GM10266 (cell line): ENCODE results near the gene ITGB5.
"Not testable (repeated sequence)": the region's sequence is repeated elsewhere in the genome, so short reads cannot be mapped to it uniquely, and the experiment has no call there.

ENCODE experiments used
- DNase-seq: peaks from one replicate; pipeline ENCODE4 v3.0.0; 2012; ENCODE audit errors: extremely low spot score
- TF ChIP-seq, protein P1 (sequence below): IDR thresholded peaks from 2 replicates; pipeline ENCODE4 v1.5.1; 2012; ENCODE audit warnings: mild to moderate bottlenecking, low read depth; ENCODE audit not compliant: control insufficient read depth, insufficient read depth; ENCODE audit errors: missing control alignments

ITGB5 gene

DNA sequence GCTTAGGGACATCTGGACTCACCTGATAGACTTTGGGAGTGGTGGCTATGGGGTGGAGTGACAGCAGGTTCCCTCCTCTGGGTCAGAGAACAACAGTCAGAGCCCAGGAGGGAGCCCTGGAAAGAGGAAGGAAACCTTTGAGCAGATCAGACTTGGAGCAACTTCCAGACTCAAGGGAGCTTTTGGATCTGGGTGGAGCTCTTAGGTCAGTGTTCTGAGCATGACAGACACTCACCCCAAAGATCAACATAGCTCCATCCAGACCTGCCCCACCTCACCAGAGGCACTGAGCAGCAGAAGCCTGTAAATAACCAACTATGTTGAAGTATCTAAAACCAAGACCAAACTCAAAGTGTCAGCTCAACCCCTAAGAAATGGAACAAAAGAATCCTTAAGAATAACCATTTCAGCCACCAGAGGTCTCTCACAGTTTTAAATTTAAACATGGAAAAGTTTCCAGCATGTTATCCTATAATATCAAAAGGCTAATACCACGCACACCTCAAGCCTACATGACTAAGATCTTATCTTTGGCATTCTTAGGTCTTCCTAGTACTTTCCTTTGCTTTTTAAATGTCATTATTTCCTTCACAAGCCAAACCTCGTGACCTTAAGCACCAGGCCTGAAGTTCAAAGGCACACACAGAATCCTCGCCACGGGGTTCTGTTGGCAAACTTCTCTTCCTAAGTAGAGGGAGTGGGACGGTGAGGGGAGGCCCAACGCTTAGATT lies 100.5 kb downstream of the ITGB5 start:
- DNase-seq = no peak
- TF ChIP-seq, protein P1, sequence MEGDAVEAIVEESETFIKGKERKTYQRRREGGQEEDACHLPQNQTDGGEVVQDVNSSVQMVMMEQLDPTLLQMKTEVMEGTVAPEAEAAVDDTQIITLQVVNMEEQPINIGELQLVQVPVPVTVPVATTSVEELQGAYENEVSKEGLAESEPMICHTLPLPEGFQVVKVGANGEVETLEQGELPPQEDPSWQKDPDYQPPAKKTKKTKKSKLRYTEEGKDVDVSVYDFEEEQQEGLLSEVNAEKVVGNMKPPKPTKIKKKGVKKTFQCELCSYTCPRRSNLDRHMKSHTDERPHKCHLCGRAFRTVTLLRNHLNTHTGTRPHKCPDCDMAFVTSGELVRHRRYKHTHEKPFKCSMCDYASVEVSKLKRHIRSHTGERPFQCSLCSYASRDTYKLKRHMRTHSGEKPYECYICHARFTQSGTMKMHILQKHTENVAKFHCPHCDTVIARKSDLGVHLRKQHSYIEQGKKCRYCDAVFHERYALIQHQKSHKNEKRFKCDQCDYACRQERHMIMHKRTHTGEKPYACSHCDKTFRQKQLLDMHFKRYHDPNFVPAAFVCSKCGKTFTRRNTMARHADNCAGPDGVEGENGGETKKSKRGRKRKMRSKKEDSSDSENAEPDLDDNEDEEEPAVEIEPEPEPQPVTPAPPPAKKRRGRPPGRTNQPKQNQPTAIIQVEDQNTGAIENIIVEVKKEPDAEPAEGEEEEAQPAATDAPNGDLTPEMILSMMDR = no peak

DNA sequence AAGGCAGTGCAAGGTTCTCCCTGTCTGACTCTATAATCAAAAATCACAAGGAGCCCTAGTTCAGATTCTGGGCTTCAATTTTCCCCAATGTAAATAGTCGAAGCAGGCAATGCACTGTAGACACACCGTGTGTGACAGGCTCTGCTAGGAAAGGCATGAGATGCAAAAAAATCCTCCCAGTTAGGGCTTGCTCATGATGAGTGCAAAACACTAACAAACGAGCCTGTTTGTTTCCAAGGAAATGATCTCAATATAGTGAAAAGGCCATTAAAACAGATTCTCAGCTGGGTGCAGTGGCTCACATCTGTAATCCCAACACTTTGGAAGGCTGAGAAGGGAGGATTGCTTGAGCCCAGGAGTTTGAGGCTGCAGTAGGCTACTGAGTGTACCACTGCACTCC lies 101.2 kb downstream of the ITGB5 start:
- no peak for DNase-seq
- TF ChIP-seq, protein P1 = no peak

DNA sequence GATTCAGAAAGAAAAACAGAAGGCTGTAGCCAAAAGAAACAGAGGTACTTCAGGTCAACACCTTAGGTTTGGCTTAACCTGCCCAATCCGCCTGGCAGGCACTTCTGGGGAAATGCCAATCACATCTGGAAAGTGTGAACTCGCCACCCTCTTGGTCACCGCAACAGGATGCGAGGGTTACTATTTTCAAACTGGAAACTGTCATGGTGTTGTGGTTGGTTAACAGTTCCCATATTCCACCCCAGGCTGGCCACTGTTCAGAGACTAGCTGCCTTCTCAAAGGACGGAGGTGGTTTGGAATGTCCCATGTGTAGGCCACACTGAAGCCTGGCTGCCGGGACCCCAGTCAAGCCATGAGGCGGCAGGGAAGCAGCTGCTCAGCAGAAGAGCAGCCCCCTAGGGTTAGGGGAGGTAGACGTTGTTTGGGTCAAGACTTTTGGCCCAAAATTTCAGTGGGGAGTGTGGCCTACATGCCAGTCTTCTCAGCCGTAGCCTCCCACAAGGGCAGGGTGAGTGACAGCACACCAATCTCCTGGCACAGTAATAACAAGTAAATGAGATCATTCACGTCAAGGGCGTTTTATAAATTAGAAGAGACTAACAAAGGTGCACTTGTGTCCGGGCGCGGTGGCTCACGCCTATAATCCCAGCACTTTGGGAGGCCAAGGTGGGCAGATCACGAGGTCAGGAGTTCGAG lies 102.3 kb downstream of the ITGB5 start:
- no peak for DNase-seq
- TF ChIP-seq, protein P1 = no peak

DNA sequence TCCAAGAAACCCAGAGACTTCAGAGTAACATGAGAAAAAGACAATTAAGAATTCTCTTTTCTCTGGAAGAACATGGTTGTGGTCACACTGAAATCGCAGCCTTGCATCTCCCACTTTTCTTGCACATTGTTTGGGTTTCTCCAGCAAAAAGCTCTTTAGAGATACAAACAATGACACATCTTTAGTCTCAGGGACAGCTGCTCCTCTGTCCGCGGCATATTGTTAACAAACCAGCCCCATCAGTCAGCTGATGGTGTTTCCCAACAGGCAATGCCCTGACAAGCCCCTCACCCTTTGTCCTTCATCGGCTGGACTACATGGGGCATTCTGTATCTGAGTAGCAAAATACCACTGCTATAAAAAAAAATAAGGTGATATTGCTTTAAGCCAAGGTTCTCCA lies 103.5 kb downstream of the ITGB5 start:
- TF ChIP-seq, protein P1 = no peak
- no peak for DNase-seq

DNA sequence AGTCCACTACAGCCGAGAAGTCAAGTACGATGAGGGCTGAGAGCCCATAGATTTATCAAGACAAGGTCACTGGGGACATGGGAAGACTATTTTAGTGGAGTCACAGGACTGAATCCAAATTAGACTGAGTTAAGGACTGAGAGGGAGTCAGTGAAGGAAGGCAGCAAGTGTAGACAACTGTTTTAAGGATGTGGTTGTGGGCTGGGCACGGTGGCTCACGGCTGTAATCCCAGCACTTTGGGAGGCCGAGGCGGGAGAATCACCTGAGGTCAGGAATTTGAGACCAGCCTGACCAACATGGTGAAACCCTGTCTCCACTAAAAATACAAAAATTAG lies 104.8 kb downstream of the ITGB5 start:
- not testable (repeated sequence) for DNase-seq

DNA sequence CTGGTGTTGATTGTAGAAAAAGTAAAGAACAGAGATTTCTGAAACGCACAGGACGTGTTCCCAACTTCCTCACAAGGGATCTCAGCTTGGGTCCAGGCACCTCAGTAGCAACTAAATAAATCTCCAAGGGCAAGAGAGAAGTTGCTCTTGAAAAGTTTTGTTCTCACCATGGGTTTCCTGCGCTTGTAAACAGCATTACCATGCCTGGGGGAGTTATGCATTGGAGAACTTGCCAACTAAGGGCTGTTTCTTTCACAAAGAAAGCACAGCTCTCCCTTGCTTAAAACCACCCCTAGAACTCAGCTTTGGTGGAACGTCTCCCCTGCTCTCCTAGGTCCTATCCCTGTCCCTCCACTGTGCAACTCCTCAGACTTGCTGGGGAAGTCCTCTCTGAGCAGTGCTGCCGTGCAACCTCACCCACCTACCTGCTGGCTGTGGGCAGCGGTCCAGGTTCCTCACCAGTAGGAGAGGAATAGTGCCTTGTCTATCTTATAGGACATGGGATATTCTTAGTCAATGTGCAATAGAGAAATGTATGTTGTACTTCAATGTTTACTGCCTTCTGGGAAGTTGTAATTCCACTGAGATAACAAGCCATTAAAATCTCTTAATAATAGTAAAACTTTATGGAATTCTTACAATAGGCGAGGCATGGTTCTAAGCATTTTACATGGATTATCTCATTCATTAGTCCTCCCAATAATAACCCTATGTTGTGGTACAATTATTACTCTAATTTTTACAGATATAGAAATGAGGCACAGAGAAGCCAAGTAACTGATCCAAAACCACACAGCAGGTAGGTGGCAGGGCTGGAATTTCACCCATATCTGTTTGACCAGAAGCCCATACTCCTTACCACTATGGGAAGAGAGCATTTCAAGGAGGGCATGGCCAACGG lies 105.4 kb downstream of the ITGB5 start:
- TF ChIP-seq, protein P1 = no peak
- DNase-seq = no peak

DNA sequence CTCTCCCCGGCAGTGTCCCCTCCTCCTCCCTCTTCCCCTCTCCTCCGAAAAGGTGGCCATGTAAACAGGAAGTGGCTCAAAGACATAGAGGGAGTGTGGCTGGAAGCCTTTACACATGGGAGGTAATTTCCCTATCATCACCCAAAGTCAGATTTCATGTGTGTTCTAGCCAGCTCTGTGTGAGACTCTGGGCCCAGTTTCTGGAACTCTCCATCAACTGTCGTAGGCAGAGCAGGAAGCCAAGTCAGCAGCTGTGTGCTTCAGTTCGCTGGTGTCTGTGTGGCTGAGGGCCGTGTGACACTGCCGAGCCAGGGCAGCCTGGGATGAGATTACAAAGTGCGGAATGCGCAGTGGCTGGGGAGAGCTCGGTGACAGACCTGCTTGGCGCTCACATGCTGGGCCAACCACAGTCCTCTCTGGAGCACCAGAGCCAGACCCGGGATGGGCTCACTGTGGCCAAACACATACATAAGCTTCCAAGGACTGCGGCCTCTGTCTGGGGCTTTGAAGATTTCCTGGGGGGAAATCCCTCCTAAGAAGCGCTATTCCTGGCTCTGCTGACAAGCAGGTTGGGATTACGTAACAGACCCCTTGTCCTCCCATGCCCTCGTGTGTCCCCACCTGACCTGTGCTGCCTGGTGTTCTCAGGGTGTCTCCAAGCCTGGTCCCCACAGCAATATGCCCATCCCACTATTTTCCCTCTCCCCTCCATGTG lies 106.2 kb downstream of the ITGB5 start:
- DNase-seq = no peak
- TF ChIP-seq, protein P1 = no peak
